Skeletal muscle satellite cell (primary cell): ENCODE results near the gene NDOR1. TPM values are rescaled to one million over a fixed set of nuclear protein-coding genes. Genes with fewer than 3 reads are reported as not detected.

Experiments used
- H3K27me3 ChIP-seq: 2 replicates; pipeline ENCODE4 v1.7.0; 2013; ENCODE audit warnings: low read length; ENCODE audit not compliant: control insufficient read depth, insufficient read depth
- H3K36me3 ChIP-seq: 2 replicates; pipeline ENCODE4 v1.7.0; 2013; ENCODE audit warnings: mild to moderate bottlenecking, control low read depth, low read length; ENCODE audit not compliant: insufficient read depth
- H3K4me1 ChIP-seq: 2 replicates; pipeline ENCODE4 v1.7.0; 2013; ENCODE audit warnings: low read length; ENCODE audit not compliant: control insufficient read depth, insufficient read depth
- H3K4me2 ChIP-seq: 2 replicates; pipeline ENCODE4 v1.7.0; 2013; ENCODE audit warnings: mild to moderate bottlenecking, low read length
- H3K4me3 ChIP-seq: 2 replicates; pipeline ENCODE4 v1.7.0; 2013; ENCODE audit warnings: low read length
- H3K9ac ChIP-seq: 2 replicates; pipeline ENCODE4 v1.7.0; 2013; ENCODE audit warnings: mild to moderate bottlenecking, low read depth, low read length, moderate library complexity
- H3K9me3 ChIP-seq: replicated peaks from 2 replicates; pipeline ENCODE4 v1.7.0; 2013; ENCODE audit warnings: mild to moderate bottlenecking, control low read depth, low read length
- total RNA-seq: library from RNA; depleted of rRNA; stranded (reverse); fragments of >200 nt; gene quantifications from 2 replicates; pipeline ENCODE4 v1.2.3, GENCODE V29; 2012; rRNA removed

Gene NDOR1
- total RNA-seq, result 6.8 and 7.4 TPM in 2 replicates

GRCh38 chr9:137205126-137206069 lies at the start of gene NDOR1, which contains the start of gene TMEM203:
Gene NDOR1 (plus strand): TSS chr9:137205700. CDS start chr9:137205778, 78 bp downstream.
Gene TMEM203 (minus strand): TSS chr9:137205648. CDS start chr9:137205414, 234 bp downstream.
- Histone ChIP-seq H3K4me3 (peak within 1 kb of the TSS; percentile 97), H3K36me3 (peaks cover 6% of the 10 kb centered on the region), H3K4me1 (peaks cover 31% of the 10 kb centered on the region), H3K9ac (peak within 1 kb of the TSS; percentile 96), H3K27me3 (no peaks in the 10 kb centered on the region), H3K9me3 (no peaks in the 10 kb centered on the region), H3K4me2 (peak within 1 kb of the TSS; percentile 86)

GRCh38 chr9:137156567-137157375 lies 48.7 kb upstream of the NDOR1 start:
- Histone ChIP-seq H3K9me3 (no peaks in the 10 kb centered on the region), H3K36me3 (no peaks in the 10 kb centered on the region), H3K4me2 (peak overlapping the region; percentile 91), H3K4me3 (peak overlapping the region; percentile 62), H3K27me3 (peaks cover 55% of the 10 kb centered on the region), H3K4me1 (peaks cover 4% of the 10 kb centered on the region), H3K9ac (no peak overlapping the region)

GRCh38 chr9:137157618-137158415 lies 47.7 kb upstream of the NDOR1 start:
- no peak overlapping the region for H3K4me3 ChIP-seq
- no peaks in the 10 kb centered on the region for H3K36me3 ChIP-seq
- no peak overlapping the region for H3K9ac ChIP-seq
- no peak overlapping the region for H3K4me2 ChIP-seq
- peaks cover 4% of the 10 kb centered on the region for H3K4me1 ChIP-seq
- peaks cover 62% of the 10 kb centered on the region for H3K27me3 ChIP-seq
- H3K9me3 ChIP-seq, result no peaks in the 10 kb centered on the region

- H3K4me3 ChIP-seq, result no peak overlapping the region
- no peak overlapping the region for H3K4me2 ChIP-seq
- no peaks in the 10 kb centered on the region for H3K36me3 ChIP-seq
- H3K9me3 ChIP-seq, result no peaks in the 10 kb centered on the region
- peaks cover 4% of the 10 kb centered on the region for H3K4me1 ChIP-seq
- H3K9ac ChIP-seq, result no peak overlapping the region
- peaks cover 70% of the 10 kb centered on the region for H3K27me3 ChIP-seq
These were observed 46.9 kb upstream of the NDOR1 start for GRCh38 chr9:137158625-137159024.

- Histone ChIP-seq H3K9me3 (no peaks in the 10 kb centered on the region), H3K36me3 (no peaks in the 10 kb centered on the region), H3K27me3 (peaks cover 78% of the 10 kb centered on the region), H3K4me2 (no peak overlapping the region), H3K4me3 (no peak overlapping the region), H3K4me1 (peaks cover 4% of the 10 kb centered on the region), H3K9ac (no peak overlapping the region)
These were observed 46.1 kb upstream of the NDOR1 start for GRCh38 chr9:137159105-137160053.

GRCh38 chr9:137160054-137160425 lies 45.5 kb upstream of the NDOR1 start:
- Histone ChIP-seq H3K9ac (no peak overlapping the region), H3K4me2 (no peak overlapping the region), H3K27me3 (peaks cover 84% of the 10 kb centered on the region), H3K4me1 (peaks cover 4% of the 10 kb centered on the region), H3K9me3 (no peaks in the 10 kb centered on the region), H3K36me3 (no peaks in the 10 kb centered on the region), H3K4me3 (no peak overlapping the region)

GRCh38 chr9:137160716-137161557 lies 44.6 kb upstream of the NDOR1 start:
- Histone ChIP-seq H3K36me3 (no peaks in the 10 kb centered on the region), H3K27me3 (peaks cover 84% of the 10 kb centered on the region), H3K9me3 (no peaks in the 10 kb centered on the region), H3K4me1 (peaks cover 4% of the 10 kb centered on the region), H3K9ac (no peak overlapping the region), H3K4me3 (no peak overlapping the region), H3K4me2 (no peak overlapping the region)

- no peak overlapping the region for H3K4me2 ChIP-seq
- no peaks in the 10 kb centered on the region for H3K9me3 ChIP-seq
- peaks cover under 1% of the 10 kb centered on the region for H3K4me1 ChIP-seq
- H3K9ac ChIP-seq, result no peak overlapping the region
- peaks cover 84% of the 10 kb centered on the region for H3K27me3 ChIP-seq
- H3K36me3 ChIP-seq, result no peaks in the 10 kb centered on the region
- H3K4me3 ChIP-seq, result no peak overlapping the region
These were observed 43.7 kb upstream of the NDOR1 start for GRCh38 chr9:137161558-137162486.
